ENCODE data around the gene MBNL3. TPM values are rescaled to one million over a fixed set of nuclear protein-coding genes. Genes with fewer than 3 reads are reported as not detected.

Gene MBNL3
- total RNA-seq, 1 experiment from 2014 or later: 4.6 TPM

DNA sequence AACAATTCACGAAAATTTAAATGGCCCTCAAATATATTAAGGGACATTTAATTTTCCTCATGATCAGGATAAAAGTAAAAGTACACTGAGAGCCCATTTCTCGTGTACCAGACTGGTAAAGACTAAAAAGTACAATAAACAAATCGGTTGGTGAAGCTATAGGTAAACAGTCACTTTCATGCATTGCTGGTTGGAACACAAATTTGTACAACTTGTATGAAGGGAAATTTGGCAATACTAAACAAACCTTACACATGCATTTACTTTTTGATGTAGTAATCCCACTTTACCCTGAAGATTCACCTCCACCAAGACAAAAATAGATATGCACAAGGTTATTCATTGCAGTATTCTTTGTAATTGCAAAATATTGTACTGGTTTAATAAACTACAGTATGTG, 31.4 kb upstream of the MBNL3 start:
- Histone ChIP-seq H3K27me3 (ENCODE audit: insufficient read depth, low read length) (no peaks in the 10 kb centered on the region), H3K4me1 (ENCODE audit: control insufficient read depth in 1 of 2, insufficient read depth in 2 of 2, low read length in 2 of 2) (no peaks in the 10 kb centered on the region), H3K9me3 (ENCODE audit: control insufficient read depth in 1 of 2, insufficient read depth in 1 of 2, low read depth in 1 of 2, low read length in 2 of 2) (no peaks in the 10 kb centered on the region), H3K36me3 (ENCODE audit: control insufficient read depth in 1 of 2, insufficient read depth in 2 of 2, low read length in 2 of 2) (no peaks in the 10 kb centered on the region), H4K20me1 (ENCODE audit: insufficient read depth) (no peaks in the 10 kb centered on the region), H2AFZ (ENCODE audit: low read depth, low read length, poor library complexity, severe bottlenecking) (no peak overlapping the region), H3K9ac (ENCODE audit: low read length) (no peak overlapping the region), H3K9me2 (ENCODE audit: insufficient read depth) (no peaks in the 10 kb centered on the region), H3K79me2 (ENCODE audit: insufficient read depth, low read length) (no peaks in the 10 kb centered on the region), H3K4me3 (replicated peaks in 1 of 2; ENCODE audit: low read depth in 1 of 2, low read length in 2 of 2) (no peak overlapping the region), H3K27ac (ENCODE audit: low read depth, low read length) (no peak overlapping the region), H3K4me2 (ENCODE audit: low read length) (no peak overlapping the region)
- BruUV-seq (replicated peaks): no TSS peak
- intact Hi-C loops (cut with micrococcal nuclease): no loop called here
- ChIA-PET RAD21 (ENCODE audit: low non-redundant PET in 1 of 2, low total read pairs in 2 of 2, uncharacterized antibody in 2 of 2, unreplicated experiment in 2 of 2) (no interaction called here), POLR2A (no interaction called here), CTCF (no interaction called here)
- TF ChIP-seq POLR2AphosphoS5 (IDR thresholded peaks at IDR 0.05; ENCODE audit: low read depth, low read length) (no peak), SP1 (IDR thresholded peaks at IDR 0.05; ENCODE audit: low read depth) (no peak), ZBTB33 (IDR thresholded peaks at IDR 0.05; ENCODE audit: extremely low read depth, insufficient replicate concordance, low read length) (no peak), EZH2phosphoT487 (IDR thresholded peaks at IDR 0.05; ENCODE audit: borderline replicate concordance) (no peak), SRF (IDR thresholded peaks at IDR 0.05; ENCODE audit: low read depth) (no peak), REST (IDR thresholded peaks at IDR 0.05; ENCODE audit: low read depth) (no peak), SIN3A (IDR thresholded peaks at IDR 0.05; ENCODE audit: low read depth) (no peak), CBX3 (IDR thresholded peaks at IDR 0.05; ENCODE audit: low read depth) (no peak), TCF7L2 (IDR thresholded peaks at IDR 0.05; ENCODE audit: borderline replicate concordance, extremely low read depth, insufficient read depth, insufficient read length) (no peak), EZH2 (IDR thresholded peaks at IDR 0.05) (no peak), CEBPB (IDR thresholded peaks at IDR 0.05; ENCODE audit: low read depth) (no peak), FOSL1 (IDR thresholded peaks at IDR 0.05; ENCODE audit: low read depth) (no peak), ZNF274 (IDR thresholded peaks at IDR 0.05; ENCODE audit: low read depth, low read length) (no peak)
- TF ChIP-seq, protein P1, sequence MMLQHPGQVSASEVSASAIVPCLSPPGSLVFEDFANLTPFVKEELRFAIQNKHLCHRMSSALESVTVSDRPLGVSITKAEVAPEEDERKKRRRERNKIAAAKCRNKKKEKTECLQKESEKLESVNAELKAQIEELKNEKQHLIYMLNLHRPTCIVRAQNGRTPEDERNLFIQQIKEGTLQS (IDR thresholded peaks at IDR 0.05): no peak
- ATAC-seq (no peak), DNase-seq (ENCODE audit: low read depth, low spot score) (no peak)

Data from HCT116 (cell line).